ENCODE data around the gene ERCC8. TPM values are rescaled to one million over a fixed set of nuclear protein-coding genes. Genes with fewer than 3 reads are reported as not detected.

Gene ERCC8
- total and polyA plus RNA-seq, 2 of the 13 experiments (the other 11 are each of a cell fraction or from before 2014, with no cell fraction given): 24.4 to 35.2 TPM

DNA sequence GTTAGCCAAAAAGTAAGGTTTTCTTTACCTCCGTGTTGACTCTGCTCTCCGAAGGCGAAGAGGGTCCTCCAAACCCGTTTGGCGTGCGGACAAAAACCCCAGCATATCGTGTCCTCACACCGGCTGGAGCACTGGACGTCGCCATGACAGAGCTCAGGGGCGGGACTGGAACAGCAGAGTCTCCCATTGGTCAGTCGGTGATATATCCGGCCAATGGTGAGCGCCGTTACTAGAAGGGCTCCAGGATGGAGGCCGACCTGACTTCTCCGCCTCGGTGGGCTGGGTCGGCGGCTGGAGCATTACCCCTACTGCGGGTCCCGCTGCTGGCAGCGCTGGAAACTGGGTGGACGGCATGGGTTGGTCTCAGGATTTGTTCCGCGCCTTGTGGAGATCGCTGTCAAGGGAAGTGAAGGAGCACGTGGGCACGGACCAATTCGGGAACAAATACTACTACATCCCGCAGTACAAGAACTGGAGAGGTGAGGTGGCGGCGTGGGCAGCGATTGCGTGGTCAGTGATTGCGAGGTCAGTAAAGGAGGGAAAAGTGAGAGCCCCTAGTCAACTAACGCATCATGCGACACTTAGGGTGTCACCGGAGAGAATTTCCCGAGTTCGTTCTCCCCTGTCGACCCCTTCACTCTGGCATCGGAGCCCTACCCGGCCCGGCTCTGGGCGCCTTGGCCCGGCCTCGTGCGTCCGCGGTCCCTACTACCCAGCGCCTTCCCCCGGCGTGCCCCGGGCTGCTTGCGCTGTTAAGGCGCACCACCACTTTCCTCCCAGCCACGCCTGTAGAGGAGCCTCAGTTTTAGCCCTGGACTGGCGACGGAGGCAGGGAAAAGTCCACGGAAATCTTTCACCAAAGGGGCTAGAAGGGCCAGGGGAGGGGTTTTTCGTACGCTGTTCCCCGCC, at the start of gene ERCC8, which contains the start of gene NDUFAF2 (continued):
- TF ChIP-seq MAFF (IDR thresholded peaks at IDR 0.05; ENCODE audit: low read depth, low read length) (no peak), ZNF496 (CRISPR knock-in tag; IDR thresholded peaks at IDR 0.05; ENCODE audit: insufficient replicate concordance) (no peak), AKAP8 (CRISPR knock-in tag; IDR thresholded peaks at IDR 0.05) (no peak), PRMT3 (CRISPR knock-in tag; IDR thresholded peaks at IDR 0.05; ENCODE audit: borderline replicate concordance, low read depth) (no peak), ZNF337 (CRISPR knock-in tag; IDR thresholded peaks at IDR 0.05; ENCODE audit: borderline replicate concordance, low read depth) (peak; percentile 67; the same call in 1 of the 2 replicates), NFE2L2 (IDR thresholded peaks at IDR 0.05; ENCODE audit: low read length) (no peak), ZNF678 (CRISPR knock-in tag; IDR thresholded peaks at IDR 0.05) (no peak), CEBPB (IDR thresholded peaks at IDR 0.05; ENCODE audit: borderline replicate concordance, low read depth, low read length) (no peak), ZNF703 (CRISPR knock-in tag; IDR thresholded peaks at IDR 0.05; ENCODE audit: borderline replicate concordance) (no peak), ETV5 (CRISPR knock-in tag; IDR thresholded peaks at IDR 0.05; ENCODE audit: borderline replicate concordance) (no peak), KLF13 (CRISPR knock-in tag; IDR thresholded peaks at IDR 0.05) (no peak), ZNF274 (CRISPR knock-in tag; IDR thresholded peaks at IDR 0.05) (0 out of 2 replicates have a peak, but pooled peaks have one; percentile 48), ZNF264 (CRISPR knock-in tag; IDR thresholded peaks at IDR 0.05) (no peak), ZNF564 (CRISPR knock-in tag; IDR thresholded peaks at IDR 0.05) (0 out of 2 replicates have a peak, but pooled peaks have one; percentile 75), SALL2 (CRISPR knock-in tag; IDR thresholded peaks at IDR 0.05) (no peak; the same call in 1 of the 2 replicates), XBP1 (CRISPR knock-in tag; IDR thresholded peaks at IDR 0.05) (no peak)
- TF ChIP-seq, protein P1, sequence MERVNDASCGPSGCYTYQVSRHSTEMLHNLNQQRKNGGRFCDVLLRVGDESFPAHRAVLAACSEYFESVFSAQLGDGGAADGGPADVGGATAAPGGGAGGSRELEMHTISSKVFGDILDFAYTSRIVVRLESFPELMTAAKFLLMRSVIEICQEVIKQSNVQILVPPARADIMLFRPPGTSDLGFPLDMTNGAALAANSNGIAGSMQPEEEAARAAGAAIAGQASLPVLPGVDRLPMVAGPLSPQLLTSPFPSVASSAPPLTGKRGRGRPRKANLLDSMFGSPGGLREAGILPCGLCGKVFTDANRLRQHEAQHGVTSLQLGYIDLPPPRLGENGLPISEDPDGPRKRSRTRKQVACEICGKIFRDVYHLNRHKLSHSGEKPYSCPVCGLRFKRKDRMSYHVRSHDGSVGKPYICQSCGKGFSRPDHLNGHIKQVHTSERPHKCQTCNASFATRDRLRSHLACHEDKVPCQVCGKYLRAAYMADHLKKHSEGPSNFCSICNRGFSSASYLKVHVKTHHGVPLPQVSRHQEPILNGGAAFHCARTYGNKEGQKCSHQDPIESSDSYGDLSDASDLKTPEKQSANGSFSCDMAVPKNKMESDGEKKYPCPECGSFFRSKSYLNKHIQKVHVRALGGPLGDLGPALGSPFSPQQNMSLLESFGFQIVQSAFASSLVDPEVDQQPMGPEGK (CRISPR knock-in tag; IDR thresholded peaks at IDR 0.05): no peak
- TF ChIP-seq, protein P2, sequence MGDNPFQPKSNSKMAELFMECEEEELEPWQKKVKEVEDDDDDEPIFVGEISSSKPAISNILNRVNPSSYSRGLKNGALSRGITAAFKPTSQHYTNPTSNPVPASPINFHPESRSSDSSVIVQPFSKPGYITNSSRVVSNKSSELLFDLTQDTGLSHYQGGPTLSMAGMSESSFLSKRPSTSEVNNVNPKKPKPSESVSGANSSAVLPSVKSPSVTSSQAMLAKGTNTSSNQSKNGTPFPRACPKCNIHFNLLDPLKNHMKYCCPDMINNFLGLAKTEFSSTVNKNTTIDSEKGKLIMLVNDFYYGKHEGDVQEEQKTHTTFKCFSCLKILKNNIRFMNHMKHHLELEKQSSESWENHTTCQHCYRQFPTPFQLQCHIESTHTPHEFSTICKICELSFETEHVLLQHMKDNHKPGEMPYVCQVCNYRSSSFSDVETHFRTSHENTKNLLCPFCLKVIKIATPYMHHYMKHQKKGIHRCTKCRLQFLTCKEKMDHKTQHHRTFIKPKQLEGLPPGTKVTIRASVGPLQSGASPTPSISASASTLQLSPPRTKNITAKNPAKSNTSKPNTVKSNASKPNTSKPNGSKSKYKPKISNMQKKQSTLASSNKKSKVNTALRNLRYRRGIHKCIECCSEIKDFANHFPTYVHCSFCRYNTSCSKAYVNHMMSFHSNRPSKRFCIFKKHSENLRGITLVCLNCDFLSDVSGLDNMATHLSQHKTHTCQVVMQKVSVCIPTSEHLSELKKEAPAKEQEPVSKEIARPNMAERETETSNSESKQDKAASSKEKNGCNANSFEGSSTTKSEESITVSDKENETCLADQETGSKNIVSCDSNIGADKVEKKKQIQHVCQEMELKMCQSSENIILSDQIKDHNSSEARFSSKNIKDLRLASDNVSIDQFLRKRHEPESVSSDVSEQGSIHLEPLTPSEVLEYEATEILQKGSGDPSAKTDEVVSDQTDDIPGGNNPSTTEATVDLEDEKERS (CRISPR knock-in tag; IDR thresholded peaks at IDR 0.05): no peak
- TF ChIP-seq, protein P3, sequence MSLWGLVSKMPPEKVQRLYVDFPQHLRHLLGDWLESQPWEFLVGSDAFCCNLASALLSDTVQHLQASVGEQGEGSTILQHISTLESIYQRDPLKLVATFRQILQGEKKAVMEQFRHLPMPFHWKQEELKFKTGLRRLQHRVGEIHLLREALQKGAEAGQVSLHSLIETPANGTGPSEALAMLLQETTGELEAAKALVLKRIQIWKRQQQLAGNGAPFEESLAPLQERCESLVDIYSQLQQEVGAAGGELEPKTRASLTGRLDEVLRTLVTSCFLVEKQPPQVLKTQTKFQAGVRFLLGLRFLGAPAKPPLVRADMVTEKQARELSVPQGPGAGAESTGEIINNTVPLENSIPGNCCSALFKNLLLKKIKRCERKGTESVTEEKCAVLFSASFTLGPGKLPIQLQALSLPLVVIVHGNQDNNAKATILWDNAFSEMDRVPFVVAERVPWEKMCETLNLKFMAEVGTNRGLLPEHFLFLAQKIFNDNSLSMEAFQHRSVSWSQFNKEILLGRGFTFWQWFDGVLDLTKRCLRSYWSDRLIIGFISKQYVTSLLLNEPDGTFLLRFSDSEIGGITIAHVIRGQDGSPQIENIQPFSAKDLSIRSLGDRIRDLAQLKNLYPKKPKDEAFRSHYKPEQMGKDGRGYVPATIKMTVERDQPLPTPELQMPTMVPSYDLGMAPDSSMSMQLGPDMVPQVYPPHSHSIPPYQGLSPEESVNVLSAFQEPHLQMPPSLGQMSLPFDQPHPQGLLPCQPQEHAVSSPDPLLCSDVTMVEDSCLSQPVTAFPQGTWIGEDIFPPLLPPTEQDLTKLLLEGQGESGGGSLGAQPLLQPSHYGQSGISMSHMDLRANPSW (CRISPR knock-in tag; IDR thresholded peaks at IDR 0.05; ENCODE audit: borderline replicate concordance): no peak
- TF ChIP-seq, protein P4, sequence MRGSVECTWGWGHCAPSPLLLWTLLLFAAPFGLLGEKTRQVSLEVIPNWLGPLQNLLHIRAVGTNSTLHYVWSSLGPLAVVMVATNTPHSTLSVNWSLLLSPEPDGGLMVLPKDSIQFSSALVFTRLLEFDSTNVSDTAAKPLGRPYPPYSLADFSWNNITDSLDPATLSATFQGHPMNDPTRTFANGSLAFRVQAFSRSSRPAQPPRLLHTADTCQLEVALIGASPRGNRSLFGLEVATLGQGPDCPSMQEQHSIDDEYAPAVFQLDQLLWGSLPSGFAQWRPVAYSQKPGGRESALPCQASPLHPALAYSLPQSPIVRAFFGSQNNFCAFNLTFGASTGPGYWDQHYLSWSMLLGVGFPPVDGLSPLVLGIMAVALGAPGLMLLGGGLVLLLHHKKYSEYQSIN (CRISPR knock-in tag; IDR thresholded peaks at IDR 0.05; ENCODE audit: borderline replicate concordance): no peak
